ENCODE results near the gene COX5A. TPM values are rescaled to one million over a fixed set of nuclear protein-coding genes. Genes with fewer than 3 reads are reported as not detected.

COX5A gene
- total and polyA plus RNA-seq, 2 donors (not counting 1 experiment from before 2014, with no cell fraction given), result 53.3 to 77.3 TPM

- POLR2A ChIA-PET, result no interaction called here
- no peak overlapping the region for H3K4me3 Mint-ChIP-seq
Measured at GRCh38 chr15:74977599-74977998, 39.7 kb upstream of the COX5A start.

GRCh38 chr15:74976159-74976558 lies 38.3 kb upstream of the COX5A start:
- peaks cover 30% of the 10 kb centered on the region for H3K27me3 Mint-ChIP-seq
- intact Hi-C loops (cut with micrococcal nuclease), result no loop called here
- WGBS (ENCODE audit: insufficient coverage), result 100% methylated on average over 1 of the region's 1 CpG
- no peak overlapping the region for H3K4me3 Mint-ChIP-seq
- CTCF ChIA-PET, result interaction anchor here (1.1 kb wide), 1 partner anchor 11 kb away, joined by 3 read pairs; no protein-coding TSS in a partner anchor
- H3K79me2 ChIP-seq (ENCODE audit: control insufficient read depth, insufficient read depth, low read length), result no peaks in the 10 kb centered on the region
- no peaks in the 10 kb centered on the region for H3K9me3 Mint-ChIP-seq (ENCODE audit: insufficient read depth)
- H3K9ac ChIP-seq (ENCODE audit: low read length), result no peak overlapping the region
- H3K4me1 ChIP-seq (ENCODE audit: control insufficient read depth in 2 of 2, insufficient read depth in 2 of 2, low read length in 2 of 2), result no peaks in the 10 kb centered on the region
- no peaks in the 10 kb centered on the region for H3K9me3 ChIP-seq (ENCODE audit: control extremely low read depth in 1 of 3, control insufficient read depth in 2 of 3, insufficient read depth in 1 of 3, low read length in 2 of 3)
- no peak overlapping the region for H3K27ac ChIP-seq (ENCODE audit: low read length in 2 of 2)
- H4K20me1 ChIP-seq (ENCODE audit: control insufficient read depth, insufficient read depth, low read length, poor library complexity, severe bottlenecking), result no peaks in the 10 kb centered on the region
- no peaks in the 10 kb centered on the region for H3K4me1 Mint-ChIP-seq
- TF ChIP-seq CTCF (IDR thresholded peaks at IDR 0.05), result no peak
- TF ChIP-seq EZH2 (IDR thresholded peaks at IDR 0.05; ENCODE audit: borderline replicate concordance, insufficient read depth, low read depth, low read length, poor library complexity, severe bottlenecking), result no peak
- no peak for DNase-seq
- H3K27me3 ChIP-seq (replicated peaks in 1 of 4; ENCODE audit: control extremely low read depth in 1 of 4, control insufficient read depth in 3 of 4, insufficient read depth in 4 of 4, low read length in 3 of 4), result peaks cover 0 to 42% (median 17%) of the 10 kb centered on the region in 4 experiments
- H3K36me3 ChIP-seq (replicated peaks in 1 of 2; ENCODE audit: control extremely low read depth in 1 of 2, control insufficient read depth in 1 of 2, extremely low read depth in 1 of 2, insufficient read depth in 2 of 2, low read length in 1 of 2), result no peaks in the 10 kb centered on the region
- H3K4me2 ChIP-seq (replicated peaks; ENCODE audit: low read depth, low read length, poor library complexity, severe bottlenecking), result no peak overlapping the region
- ATAC-seq (ENCODE audit: low read depth), result no peak
- no peak overlapping the region for H3K4me3 ChIP-seq (ENCODE audit: control extremely low read depth in 1 of 5, extremely low read depth in 1 of 5, insufficient read depth in 1 of 5, low read depth in 2 of 5, low read length in 4 of 5)
- no peak overlapping the region for H3K27ac Mint-ChIP-seq
- POLR2A ChIA-PET, result no interaction called here
- H2AFZ ChIP-seq (ENCODE audit: insufficient read depth, low read depth, low read length, poor library complexity, severe bottlenecking), result no peak overlapping the region

More at GRCh38 chr15:74977599-74977998, 39.7 kb upstream of the COX5A start:
- CTCF ChIA-PET, result interaction anchor here (1.1 kb wide), 1 partner anchor 27 kb away, joined by 3 read pairs; no protein-coding TSS in a partner anchor
- H4K20me1 ChIP-seq (ENCODE audit: control insufficient read depth, insufficient read depth, low read length, poor library complexity, severe bottlenecking), result no peaks in the 10 kb centered on the region
- no peak overlapping the region for H3K4me3 ChIP-seq (ENCODE audit: control extremely low read depth in 1 of 5, extremely low read depth in 1 of 5, insufficient read depth in 1 of 5, low read depth in 2 of 5, low read length in 4 of 5)
- H3K9me3 ChIP-seq (ENCODE audit: control extremely low read depth in 1 of 3, control insufficient read depth in 2 of 3, insufficient read depth in 1 of 3, low read length in 2 of 3), result no peaks in the 10 kb centered on the region
- H3K79me2 ChIP-seq (ENCODE audit: control insufficient read depth, insufficient read depth, low read length), result no peaks in the 10 kb centered on the region
- TF ChIP-seq CTCF (IDR thresholded peaks at IDR 0.05) (no peak), EZH2 (IDR thresholded peaks at IDR 0.05; ENCODE audit: borderline replicate concordance, insufficient read depth, low read depth, low read length, poor library complexity, severe bottlenecking) (no peak)
- no peak for ATAC-seq (ENCODE audit: low read depth)
- intact Hi-C loops (cut with micrococcal nuclease), result no loop called here
- no peaks in the 10 kb centered on the region for H3K36me3 ChIP-seq (replicated peaks in 1 of 2; ENCODE audit: control extremely low read depth in 1 of 2, control insufficient read depth in 1 of 2, extremely low read depth in 1 of 2, insufficient read depth in 2 of 2, low read length in 1 of 2)
- Mint-ChIP-seq H3K9me3 (ENCODE audit: insufficient read depth) (no peaks in the 10 kb centered on the region), H3K27ac (no peak overlapping the region), H3K4me1 (no peaks in the 10 kb centered on the region), H3K27me3 (peaks cover 32% of the 10 kb centered on the region)
- H3K9ac ChIP-seq (ENCODE audit: low read length), result no peak overlapping the region
- no peak overlapping the region for H2AFZ ChIP-seq (ENCODE audit: insufficient read depth, low read depth, low read length, poor library complexity, severe bottlenecking)
- no peaks in the 10 kb centered on the region for H3K4me1 ChIP-seq (ENCODE audit: control insufficient read depth in 2 of 2, insufficient read depth in 2 of 2, low read length in 2 of 2)
- peaks cover 0 to 39% (median 19%) of the 10 kb centered on the region in 4 experiments for H3K27me3 ChIP-seq (replicated peaks in 1 of 4; ENCODE audit: control extremely low read depth in 1 of 4, control insufficient read depth in 3 of 4, insufficient read depth in 4 of 4, low read length in 3 of 4)
- WGBS (ENCODE audit: insufficient coverage), result no CpG with 5 or more reads among the region's 4 CpGs
- no peak overlapping the region for H3K27ac ChIP-seq (ENCODE audit: low read length in 2 of 2)
- no peak for DNase-seq
- no peak overlapping the region for H3K4me2 ChIP-seq (replicated peaks; ENCODE audit: low read depth, low read length, poor library complexity, severe bottlenecking)
